ENCODE measurements around the gene CTSC.

CTSC gene

GRCh38 chr11:88320149-88320559 is 17.4 kb downstream of the CTSC start:
- DNase-seq (ENCODE audit: low read depth in 1 of 2, low spot score in 1 of 2) = no peak

DNA sequence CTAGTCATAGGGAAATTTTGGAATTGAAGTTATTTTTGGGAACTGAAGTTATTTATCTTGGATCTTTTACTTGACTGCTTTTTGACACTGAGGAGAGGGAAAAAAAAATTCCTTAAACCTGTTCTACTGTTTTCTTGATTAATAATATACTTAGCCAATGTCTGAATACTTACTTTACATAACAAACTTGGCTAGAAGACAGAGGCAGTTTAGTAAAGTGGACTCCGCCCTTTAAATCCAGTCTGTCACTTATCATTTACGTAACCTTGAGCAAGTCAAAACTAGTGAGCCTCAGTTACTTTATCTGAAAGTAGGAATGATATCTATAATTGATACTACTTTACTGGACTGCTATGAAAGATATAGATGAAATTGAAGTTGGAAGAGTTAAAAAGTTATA is 19.5 kb downstream of the CTSC start:
- DNase-seq (ENCODE audit: low read depth in 1 of 2, low spot score in 1 of 2) = no peak

GRCh38 chr11:88317536-88317935 is 20.0 kb downstream of the CTSC start:
- DNase-seq (ENCODE audit: low read depth in 1 of 2, low spot score in 1 of 2) = no peak

GRCh38 chr11:88315981-88316441 is 21.5 kb downstream of the CTSC start:
- DNase-seq (ENCODE audit: low read depth in 1 of 2, low spot score in 1 of 2) = no peak

GRCh38 chr11:88315015-88315414 is 22.5 kb downstream of the CTSC start:
- no peak for DNase-seq (ENCODE audit: low read depth in 1 of 2, low spot score in 1 of 2)

GRCh38 chr11:88313441-88313840 is 24.1 kb downstream of the CTSC start:
- DNase-seq (ENCODE audit: low read depth in 1 of 2, low spot score in 1 of 2) = no peak

GRCh38 chr11:88312628-88313027 is 24.9 kb downstream of the CTSC start:
- DNase-seq (ENCODE audit: low read depth in 1 of 2, low spot score in 1 of 2) = no peak

DNA sequence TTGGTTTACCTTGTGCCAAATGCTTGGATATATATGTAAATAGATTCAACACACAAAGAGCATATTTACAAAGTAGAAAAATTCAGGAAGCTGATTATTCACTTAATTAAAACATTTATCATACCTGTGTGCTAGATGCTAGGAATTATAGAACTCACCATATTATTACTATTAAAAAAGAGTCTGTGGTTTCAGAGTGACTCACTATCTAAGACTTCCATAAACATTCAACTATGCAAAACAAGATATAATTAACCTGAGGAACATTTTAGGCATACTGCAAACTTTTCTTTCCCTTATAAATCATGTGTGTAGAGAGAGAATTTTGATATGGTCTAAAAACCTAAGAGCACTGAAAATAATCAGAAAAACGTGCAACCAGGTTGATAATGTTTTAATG is 27.3 kb downstream of the CTSC start:
- DNase-seq (ENCODE audit: low read depth in 1 of 2, low spot score in 1 of 2) = no peak

- DNase-seq (ENCODE audit: low read depth in 1 of 2, low spot score in 1 of 2) = no peak
These were observed 29.0 kb downstream of the CTSC start for GRCh38 chr11:88308576-88308975.

DNA sequence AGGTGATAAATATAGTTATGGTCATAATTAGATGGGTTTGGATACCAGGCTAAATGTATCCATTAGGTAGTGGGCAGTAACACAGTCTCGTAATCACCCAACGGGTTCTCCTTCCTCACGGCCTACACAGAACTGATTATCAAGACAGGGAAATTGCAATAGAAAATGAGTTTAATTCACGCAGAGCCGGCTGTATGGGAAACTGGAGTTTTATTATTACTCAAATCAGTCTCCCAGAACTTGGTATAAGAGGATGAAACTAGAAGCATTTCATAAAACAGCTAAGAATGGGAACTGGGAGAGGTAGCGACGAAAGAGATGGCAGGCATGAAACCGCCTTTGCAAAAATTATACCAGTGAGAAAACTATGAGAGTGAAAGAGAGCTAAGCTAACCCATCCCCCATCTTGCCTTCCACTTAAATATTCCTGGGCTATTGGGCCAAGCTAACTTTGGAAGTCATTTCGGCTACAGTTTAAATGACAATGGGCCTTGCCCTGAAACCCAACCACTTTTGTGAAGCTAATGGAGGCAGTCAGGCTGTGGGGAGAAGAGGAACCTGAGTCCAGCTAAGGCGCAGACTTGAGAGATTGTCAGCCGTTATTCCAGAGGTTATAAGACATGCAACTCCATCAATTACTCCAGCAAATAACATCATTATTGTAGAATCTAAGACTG is 29.6 kb downstream of the CTSC start:
- DNase-seq (ENCODE audit: low read depth in 1 of 2, low spot score in 1 of 2) = no peak

- no peak for DNase-seq (ENCODE audit: low read depth in 1 of 2, low spot score in 1 of 2)
These were observed 30.8 kb downstream of the CTSC start for GRCh38 chr11:88306785-88307184.

- no peak for DNase-seq (ENCODE audit: low read depth in 1 of 2, low spot score in 1 of 2)
These were observed 32.1 kb downstream of the CTSC start for GRCh38 chr11:88305430-88305829.

- DNase-seq (ENCODE audit: low read depth in 1 of 2, low spot score in 1 of 2) = no peak
These were observed 33.2 kb downstream of the CTSC start for GRCh38 chr11:88304352-88304751.

- DNase-seq (ENCODE audit: low read depth in 1 of 2, low spot score in 1 of 2) = no peak
These were observed 34.5 kb downstream of the CTSC start for GRCh38 chr11:88303037-88303436.

- no peak for DNase-seq (ENCODE audit: low read depth in 1 of 2, low spot score in 1 of 2)
These were observed 35.9 kb downstream of the CTSC start for GRCh38 chr11:88301488-88302140.

DNA sequence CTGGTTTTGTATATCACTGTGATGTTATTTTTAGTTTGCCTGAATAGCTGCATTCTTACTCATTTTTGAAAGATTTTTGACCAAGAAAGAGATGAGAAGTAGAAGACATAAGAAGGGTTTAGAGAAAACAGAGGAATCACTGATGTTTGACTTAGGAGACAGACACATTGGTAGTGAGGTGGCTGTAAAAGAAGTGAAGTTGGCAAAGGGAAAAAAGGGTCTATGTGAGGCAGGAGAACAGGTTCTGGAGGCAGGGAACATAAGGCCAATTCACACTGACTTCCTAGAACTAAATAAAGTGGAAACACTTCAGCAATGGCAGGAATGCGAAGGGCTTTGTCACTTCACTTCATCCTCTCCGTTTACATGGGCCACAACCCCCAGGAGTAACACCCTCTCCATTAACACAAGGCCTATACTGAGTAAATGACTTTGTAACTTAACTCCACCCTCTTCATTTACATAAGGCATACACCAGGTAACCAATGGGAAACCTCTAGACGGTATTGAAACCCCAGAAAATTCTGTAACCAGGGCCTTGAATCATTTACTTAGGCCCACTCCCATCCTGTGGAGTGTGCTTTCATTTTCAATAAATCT is 36.5 kb downstream of the CTSC start:
- no peak for DNase-seq (ENCODE audit: low read depth in 1 of 2, low spot score in 1 of 2)

DNA sequence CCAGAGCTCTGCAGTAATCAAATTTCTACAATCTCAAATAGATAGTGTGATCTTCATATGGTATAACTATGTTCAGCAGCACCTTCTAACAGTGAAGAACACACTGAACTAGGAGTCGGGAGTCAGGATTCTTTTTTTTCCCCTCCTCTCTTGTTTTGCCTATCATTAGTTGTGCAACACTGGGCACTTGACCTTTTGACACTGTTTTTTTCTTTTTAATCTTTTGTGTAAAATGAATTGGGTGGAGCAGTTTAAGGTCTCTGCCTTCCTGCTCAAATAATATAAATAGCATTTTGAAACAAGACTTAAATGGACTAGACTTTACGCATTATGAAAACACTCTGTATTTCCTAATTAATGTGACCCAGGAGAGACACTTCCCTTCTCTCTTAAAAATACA is 39.7 kb downstream of the CTSC start:
- no peak for DNase-seq (ENCODE audit: low read depth in 1 of 2, low spot score in 1 of 2)

GRCh38 chr11:88297421-88297820 is 40.1 kb downstream of the CTSC start:
- DNase-seq (ENCODE audit: low read depth in 1 of 2, low spot score in 1 of 2) = no peak

DNA sequence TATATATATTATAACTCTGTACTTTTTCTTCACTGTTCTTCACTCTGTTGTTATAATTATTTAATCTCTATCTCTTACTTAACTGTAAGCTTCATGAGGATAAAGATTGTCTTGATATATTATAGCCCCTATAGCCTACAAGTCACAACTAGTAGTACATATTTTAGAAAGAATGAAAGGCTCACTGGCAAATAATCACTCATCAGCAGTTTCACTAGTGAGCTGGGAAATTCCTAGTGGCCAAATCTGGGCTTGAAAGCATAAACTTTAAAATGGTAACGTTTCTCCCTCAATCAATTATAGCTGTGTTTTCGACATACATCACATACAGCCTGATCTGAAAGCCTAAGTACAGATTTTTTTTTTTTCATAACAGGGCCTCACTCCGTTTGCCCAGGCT is 42.5 kb downstream of the CTSC start:
- no peak for DNase-seq (ENCODE audit: low read depth in 1 of 2, low spot score in 1 of 2)

GRCh38 chr11:88293931-88294330 is 43.6 kb downstream of the CTSC start:
- DNase-seq (ENCODE audit: low read depth in 1 of 2, low spot score in 1 of 2) = no peak

GRCh38 chr11:88292171-88292843 is 45.2 kb downstream of the CTSC start:
- DNase-seq (ENCODE audit: low read depth in 1 of 2, low spot score in 1 of 2) = no peak

DNA sequence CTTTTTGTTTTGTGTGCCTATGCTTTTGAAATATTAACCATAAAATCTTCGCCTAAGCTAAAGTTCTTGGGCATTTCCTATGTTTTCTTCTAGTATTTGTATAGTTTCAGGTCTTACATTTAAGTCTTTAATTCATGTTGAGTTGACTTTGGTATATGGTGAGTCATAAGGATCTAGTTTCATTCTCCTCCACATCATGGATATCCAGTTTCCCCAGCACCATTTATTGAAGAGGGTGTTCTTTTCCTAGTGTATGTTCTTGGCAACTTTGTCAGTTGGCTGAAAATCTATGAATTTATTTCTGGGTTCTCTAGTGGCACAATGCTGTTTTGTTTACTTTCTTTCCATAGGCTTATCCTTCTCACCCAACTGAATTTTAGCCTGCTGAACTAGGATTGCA is 49.0 kb downstream of the CTSC start:
- DNase-seq (ENCODE audit: low read depth in 1 of 2, low spot score in 1 of 2) = no peak

Measured in stimulated activated CD4-positive, alpha-beta T cell treated with anti-CD3 and anti-CD28 coated beads, Interleukin-15, amount 100 ng/mL, for 1 hour (primary cell).